SK-N-SH (cell line): ENCODE measurements around the gene FBXO30. TPM values are rescaled to one million over a fixed set of nuclear protein-coding genes. Genes with fewer than 3 reads are reported as not detected.
A peak's percentile ranks its signal among the peaks of the same experiment; 100 is the strongest.

Experiments used
- CTCF ChIA-PET: fragments of 300-600, 350-600 bp; formaldehyde crosslinking; extraction: SDS; loops from one replicate; lab custom pipeline; 2021; lab: Yijun Ruan, JAX
- POLR2A ChIA-PET: fragments of 350-600 bp; sonication (Branson Sonifier 250); formaldehyde crosslinking; extraction: SDS; loops from one replicate; lab custom pipeline; 2020; ENCODE audit warnings: antibody characterized with exemption, inconsistent platforms; lab: Yijun Ruan, JAX
- DNase-seq: peaks from one replicate; pipeline ENCODE4 v3.0.0; 2012
- H2AFZ ChIP-seq: fragments of 200-600 bp; sonication (generic); 2 replicates; pipeline ENCODE4 v1.8.1; 2016; ENCODE audit warnings: antibody characterized with exemption, mild to moderate bottlenecking, low read depth
- H3F3A ChIP-seq: fragments of 200-600 bp; sonication (generic); replicated peaks from 2 replicates; pipeline ENCODE3; 2016; ENCODE audit warnings: antibody characterized with exemption, mild to moderate bottlenecking; ENCODE audit not compliant: insufficient read depth
- H3K27ac ChIP-seq, 2 experiments: fragments of 200-500 bp in 1 of 2; fragments of 200-600 bp in 1 of 2; sonication (Bioruptor generic) in 1 of 2; sonication (generic), shearing (Covaris generic) in 1 of 2; 2 replicates each; pipeline versions ENCODE4 v1.5.1 to v1.6.1; 2014 to 2016; ENCODE audit warnings: low read depth in 2 of 2, inconsistent platforms in 1 of 2, low read length in 1 of 2, mild to moderate bottlenecking in 1 of 2, mixed read lengths in 1 of 2
- H3K27me3 ChIP-seq: fragments of 200-600 bp; sonication (generic), shearing (Covaris generic); 2 replicates; pipeline ENCODE4 v1.6.1; 2016; ENCODE audit warnings: mixed run types; ENCODE audit not compliant: insufficient read depth
- H3K36me3 ChIP-seq, 2 experiments: fragments of 200-500 bp in 1 of 2; fragments of 200-600 bp in 1 of 2; sonication (Bioruptor generic) in 1 of 2; sonication (generic) in 1 of 2; replicated peaks in 1 of 2; 2 replicates each; pipeline versions ENCODE3 to v1.5.1; 2014 to 2016; ENCODE audit warnings: low read length in 1 of 2, mild to moderate bottlenecking in 1 of 2; ENCODE audit not compliant: insufficient read depth in 2 of 2, control insufficient read depth in 1 of 2
- H3K4me1 ChIP-seq, 2 experiments: fragments of 200-500 bp in 1 of 2; fragments of 200-600 bp in 1 of 2; sonication (Bioruptor generic) in 1 of 2; sonication (generic), shearing (Covaris generic) in 1 of 2; 2 replicates each; pipeline versions ENCODE4 v1.5.1 to v1.6.1; 2014 to 2016; ENCODE audit warnings: low read depth in 1 of 2, low read length in 1 of 2, mixed run types in 1 of 2; ENCODE audit not compliant: insufficient read depth in 2 of 2, control insufficient read depth in 1 of 2
- H3K4me2 ChIP-seq: fragments of 200-600 bp; sonication (generic), shearing (Covaris generic); 2 replicates; pipeline ENCODE4 v1.6.1; 2017; ENCODE audit warnings: mixed run types
- H3K4me3 ChIP-seq, 2 experiments: fragments of 200-500 bp in 1 of 2; fragments of 200-600 bp in 1 of 2; sonication (Bioruptor generic) in 1 of 2; sonication (generic), shearing (Covaris generic) in 1 of 2; 2 replicates each; pipeline versions ENCODE4 v1.5.1 to v1.8.1; 2014 to 2016; ENCODE audit warnings: low read depth in 2 of 2, inconsistent platforms in 1 of 2, low read length in 1 of 2, mild to moderate bottlenecking in 1 of 2, mixed read lengths in 1 of 2, moderate library complexity in 1 of 2
- H3K79me2 ChIP-seq: fragments of 200-600 bp; sonication (generic); 2 replicates; pipeline ENCODE4 v1.8.1; 2017; ENCODE audit warnings: mild to moderate bottlenecking; ENCODE audit not compliant: insufficient read depth
- H3K9ac ChIP-seq: fragments of 200-600 bp; sonication (generic); 2 replicates; pipeline ENCODE4 v1.6.1; 2017; ENCODE audit warnings: mixed run types
- H3K9me2 ChIP-seq: fragments of 200-600 bp; sonication (generic); 2 replicates; pipeline ENCODE4 v1.6.1; 2017; ENCODE audit warnings: mixed run types
- H3K9me3 ChIP-seq: fragments of 200-600 bp; sonication (generic); 2 replicates; pipeline ENCODE4 v1.6.1; 2017; ENCODE audit warnings: mixed run types, mild to moderate bottlenecking, moderate library complexity
- H4K20me1 ChIP-seq: fragments of 200-600 bp; sonication (generic); 2 replicates; pipeline ENCODE4 v1.6.1; 2017; ENCODE audit warnings: mild to moderate bottlenecking, mixed run types; ENCODE audit not compliant: insufficient read depth
- CTCF ChIP-seq: fragments of 200-600 bp; sonication (generic); IDR thresholded peaks from 2 replicates; pipeline ENCODE4 v1.6.1; 2017; ENCODE audit warnings: antibody characterized with exemption, mild to moderate bottlenecking, moderate library complexity
- RAD21 ChIP-seq: IDR thresholded peaks from 2 replicates; pipeline ENCODE4 v1.6.1; 2012; ENCODE audit warnings: mild to moderate bottlenecking, low read length
- RCOR1 ChIP-seq: fragments of 150-350 bp; IDR thresholded peaks from 2 replicates; pipeline ENCODE4 v1.6.1; 2017; ENCODE audit warnings: antibody characterized with exemption, low read length
- RFX5 ChIP-seq: IDR thresholded peaks from 2 replicates; pipeline ENCODE4 v1.6.1; 2012; ENCODE audit warnings: mild to moderate bottlenecking, improper control_type of control experiment, low read length
- RXRA ChIP-seq: IDR thresholded peaks from 2 replicates; pipeline ENCODE4 v1.4.0; 2012; ENCODE audit warnings: low read depth, mild to moderate bottlenecking, borderline replicate concordance
- TCF12 ChIP-seq: IDR thresholded peaks from 2 replicates; pipeline ENCODE4 v1.4.0; 2012
- USF1 ChIP-seq: IDR thresholded peaks from 2 replicates; pipeline ENCODE4 v1.4.0; 2012; ENCODE audit warnings: low read depth, borderline replicate concordance
- YY1 ChIP-seq: IDR thresholded peaks from 2 replicates; pipeline ENCODE4 v1.4.0; 2012; ENCODE audit warnings: low read depth, mild to moderate bottlenecking
- ZBTB33 ChIP-seq: IDR thresholded peaks from 2 replicates; pipeline ENCODE4 v1.4.0; 2012; ENCODE audit warnings: low read depth, borderline replicate concordance
- polyA plus RNA-seq, 3 experiments: library from polyadenylated mRNA; depleted of rRNA; stranded (reverse); fragments of >200 nt; gene quantifications; 2 replicates each; pipeline ENCODE4 v1.2.3, GENCODE V29; 2012

Gene FBXO30
- polyA plus RNA-seq, 1 of the 3 experiments (the other 2 are of a cell fraction) = 1.7 TPM

GRCh38 chr6:145763742-145764141, 50.9 kb downstream of the FBXO30 start:
- TF ChIP-seq CTCF = no peak
- TF ChIP-seq USF1 = no peak
- TF ChIP-seq RFX5 = no peak
- TF ChIP-seq RXRA = no peak
- no peak for TF ChIP-seq TCF12
- TF ChIP-seq YY1 = no peak
- TF ChIP-seq, all 33 proteins: peak for 0
- POLR2A ChIA-PET = no interaction called here
- Histone ChIP-seq H3K27ac (no peak overlapping the region), H3K4me2 (no peak overlapping the region), H3K4me1 (no peaks in the 10 kb centered on the region), H3K9ac (no peak overlapping the region), H3K36me3 (no peaks in the 10 kb centered on the region), H3K4me3 (no peak overlapping the region), H4K20me1 (no peaks in the 10 kb centered on the region), H3K9me2 (no peaks in the 10 kb centered on the region), H2AFZ (no peak overlapping the region), H3K27me3 (no peaks in the 10 kb centered on the region), H3F3A (no peaks in the 10 kb centered on the region), H3K9me3 (no peaks in the 10 kb centered on the region), H3K79me2 (no peaks in the 10 kb centered on the region)
- CTCF ChIA-PET = no interaction called here
- no peak for DNase-seq

- Histone ChIP-seq H3K9me2 (no peaks in the 10 kb centered on the region), H3K4me2 (no peak overlapping the region), H3K4me1 (peaks cover 0 to 3% of the 10 kb centered on the region in 2 experiments; a peak in 2 of 4 replicates), H3K4me3 (no peak overlapping the region)
- no peak for DNase-seq
- POLR2A ChIA-PET = no interaction called here
- TF ChIP-seq ZBTB33 (no peak), RAD21 (peak; percentile 31; the same call in 1 of the 2 replicates), RCOR1 (no peak)
- TF ChIP-seq, all 33 proteins: peak for 1
- Histone ChIP-seq H3K9me3 (no peaks in the 10 kb centered on the region), H3K27ac (no peak overlapping the region), H3F3A (no peaks in the 10 kb centered on the region), H3K27me3 (no peaks in the 10 kb centered on the region), H2AFZ (no peak overlapping the region), H3K9ac (no peak overlapping the region), H3K79me2 (no peaks in the 10 kb centered on the region), H3K36me3 (no peaks in the 10 kb centered on the region), H4K20me1 (no peaks in the 10 kb centered on the region)
- CTCF ChIA-PET = no interaction called here
These were observed 53.0 kb downstream of the FBXO30 start for GRCh38 chr6:145761584-145761983.
